ENCODE results near the gene HTR3A.

Gene HTR3A

GRCh38 chr11:113954235-113954634 is 20.7 kb upstream of the HTR3A start:
- no peak for TF ChIP-seq CTCF (conservative IDR thresholded peaks at IDR 0.05; ENCODE audit: low read length)
- DNase-seq (ENCODE audit: low read depth), result no peak
- H3K4me3 ChIP-seq (ENCODE audit: low read length), result no peak overlapping the region

DNA sequence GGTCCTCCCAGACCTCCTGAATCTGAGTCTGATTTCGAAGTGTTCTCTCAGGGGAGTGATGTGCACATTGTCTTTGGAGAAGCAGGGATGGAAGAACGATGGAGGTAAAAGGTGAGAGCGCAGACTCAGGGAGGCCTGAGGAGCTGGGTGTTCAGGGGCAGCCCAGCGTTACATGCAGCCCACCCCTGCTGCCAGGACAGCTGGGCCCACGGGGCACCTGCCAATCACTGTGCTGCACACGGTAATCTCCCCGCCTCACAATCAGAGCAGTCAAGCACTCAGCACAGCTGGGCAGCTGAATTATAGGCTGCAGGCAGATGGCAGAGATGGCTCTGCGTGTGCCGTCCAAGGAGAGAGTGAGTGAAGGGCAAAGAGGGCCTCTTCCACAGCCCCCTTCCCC is 17.9 kb upstream of the HTR3A start:
- no peak overlapping the region for H3K4me3 ChIP-seq (ENCODE audit: low read length)
- DNase-seq (ENCODE audit: low read depth), result no peak
- no peak for TF ChIP-seq CTCF (conservative IDR thresholded peaks at IDR 0.05; ENCODE audit: low read length)

- no peak for TF ChIP-seq CTCF (conservative IDR thresholded peaks at IDR 0.05; ENCODE audit: low read length)
- no peak for DNase-seq (ENCODE audit: low read depth)
- H3K4me3 ChIP-seq (ENCODE audit: low read length), result no peak overlapping the region
These were observed 14.1 kb upstream of the HTR3A start for GRCh38 chr11:113960702-113961330.

DNA sequence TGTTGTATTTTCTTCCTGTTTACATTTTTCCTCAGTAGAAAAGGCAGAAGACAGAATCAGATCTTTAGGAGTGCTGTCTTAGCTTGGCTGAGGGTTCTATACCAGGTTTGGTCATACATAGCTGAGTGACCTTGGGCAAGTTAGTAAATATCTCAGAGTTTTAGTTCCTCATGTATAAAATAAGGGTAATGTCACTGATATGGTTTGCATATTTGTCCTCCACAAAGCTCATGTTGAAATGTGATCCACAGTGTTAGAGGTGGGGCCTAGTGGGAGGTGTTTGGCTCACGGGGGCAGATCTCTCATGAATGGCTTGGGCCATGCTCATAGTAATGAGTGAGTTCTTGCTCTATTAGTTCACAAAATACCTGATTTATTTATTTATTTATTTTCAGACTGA is 7.5 kb upstream of the HTR3A start:
- DNase-seq (ENCODE audit: low read depth), result no peak
- no peak for TF ChIP-seq CTCF (conservative IDR thresholded peaks at IDR 0.05; ENCODE audit: low read length)
- H3K4me3 ChIP-seq (ENCODE audit: low read length), result no peak overlapping the region

- TF ChIP-seq CTCF (conservative IDR thresholded peaks at IDR 0.05; ENCODE audit: low read length), result no peak
- DNase-seq (ENCODE audit: low read depth), result no peak
- no peak overlapping the region for H3K4me3 ChIP-seq (ENCODE audit: low read length)
These were observed 3.3 kb upstream of the HTR3A start for GRCh38 chr11:113971506-113972195.

GRCh38 chr11:113977071-113977490 is 2.2 kb downstream of the HTR3A start:
- no peak for TF ChIP-seq CTCF (conservative IDR thresholded peaks at IDR 0.05; ENCODE audit: low read length)
- DNase-seq (ENCODE audit: low read depth), result no peak
- H3K4me3 ChIP-seq (ENCODE audit: low read length), result no peak overlapping the region

DNA sequence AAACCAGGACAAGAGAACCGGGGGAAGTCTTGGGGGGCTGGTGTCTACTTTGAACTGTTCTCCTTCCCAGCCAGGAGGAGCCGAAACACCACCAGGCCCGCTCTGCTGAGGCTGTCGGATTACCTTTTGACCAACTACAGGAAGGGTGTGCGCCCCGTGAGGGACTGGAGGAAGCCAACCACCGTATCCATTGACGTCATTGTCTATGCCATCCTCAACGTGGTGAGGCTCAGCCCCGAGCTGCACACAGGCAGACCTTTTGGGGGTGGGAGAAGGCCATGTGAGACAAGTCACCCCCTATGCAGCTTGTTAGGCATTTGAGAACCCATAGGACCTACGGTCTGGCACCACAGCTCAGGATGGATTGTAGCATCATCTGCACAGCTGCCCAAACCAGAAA is 2.8 kb downstream of the HTR3A start:
- no peak for DNase-seq (ENCODE audit: low read depth)
- TF ChIP-seq CTCF (conservative IDR thresholded peaks at IDR 0.05; ENCODE audit: low read length), result no peak
- H3K4me3 ChIP-seq (ENCODE audit: low read length), result no peak overlapping the region

Measured in AG10803 (cell line).